Neural crest cell (in vitro differentiated cells): ENCODE measurements around the gene PIP4K2A. TPM values are rescaled to one million over a fixed set of nuclear protein-coding genes. Genes with fewer than 3 reads are reported as not detected.

ENCODE experiments used
- DNase-seq: peaks from one replicate; pipeline ENCODE4 v3.0.0; 2021; ENCODE audit warnings: low read depth, mixed read lengths, low spot score
- H3K27ac Mint-ChIP-seq: one replicate; pipeline ENCODE4 v1.8.0; 2021; ENCODE audit warnings: mild to moderate bottlenecking, mixed read lengths; ENCODE audit not compliant: unreplicated experiment
- H3K27me3 Mint-ChIP-seq: 2 replicates; pipeline ENCODE4 v1.8.0; 2021; ENCODE audit warnings: low read depth, mild to moderate bottlenecking, mixed read lengths
- H3K36me3 Mint-ChIP-seq: 2 replicates; pipeline ENCODE4 v1.8.0; 2021; ENCODE audit warnings: low read depth, mild to moderate bottlenecking, mixed read lengths
- H3K4me1 Mint-ChIP-seq: 2 replicates; pipeline ENCODE4 v1.8.0; 2021; ENCODE audit warnings: mixed read lengths
- H3K4me3 Mint-ChIP-seq: one replicate; pipeline ENCODE4 v1.8.0; 2021; ENCODE audit warnings: mild to moderate bottlenecking, mixed read lengths
- H3K9me3 Mint-ChIP-seq: 2 replicates; pipeline ENCODE4 v1.8.0; 2021; ENCODE audit warnings: mixed read lengths
- CTCF ChIP-seq: fragments of 200-600 bp; sonication (generic); conservative IDR thresholded peaks from 2 replicates; pipeline ENCODE4 v1.5.0; 2021; ENCODE audit warnings: antibody characterized with exemption, mild to moderate bottlenecking
- total RNA-seq: library from RNA; stranded (reverse); gene quantifications from 2 replicates; pipeline ENCODE4 v1.2.1, GENCODE V29; 2021

The PIP4K2A gene
- total RNA-seq, 1 donor from 2014 or later, result 28.7 TPM

- no peak for TF ChIP-seq CTCF
- no peak overlapping the region for H3K27ac Mint-ChIP-seq
- DNase-seq, result no peak
- peaks cover 6% of the 10 kb centered on the region for H3K27me3 Mint-ChIP-seq
- no peaks in the 10 kb centered on the region for H3K9me3 Mint-ChIP-seq
- no peak overlapping the region for H3K4me3 Mint-ChIP-seq
- no peaks in the 10 kb centered on the region for H3K36me3 Mint-ChIP-seq
- H3K4me1 Mint-ChIP-seq, result no peaks in the 10 kb centered on the region
These were observed 10.4 kb upstream of the PIP4K2A start for GRCh38 chr10:22724773-22725172.

DNA sequence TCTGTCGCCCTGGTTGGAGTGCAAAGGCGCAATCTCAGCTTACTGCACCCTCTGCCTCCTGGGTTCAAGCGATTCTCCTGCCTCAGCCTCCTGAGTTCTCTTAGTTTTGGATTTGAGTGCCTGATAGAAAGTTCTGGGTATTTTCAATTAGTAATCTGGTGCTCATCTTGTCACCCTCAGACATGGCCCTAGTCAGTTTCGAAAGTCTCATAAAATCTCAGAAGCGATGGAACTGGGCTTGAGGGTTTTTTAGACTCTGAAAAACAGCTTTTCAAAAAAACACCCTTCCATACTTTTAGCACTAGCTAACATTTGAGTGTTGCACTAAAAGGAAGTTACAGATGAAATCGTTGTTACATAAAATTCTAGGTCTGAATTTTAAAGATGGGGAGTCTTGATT lies 9.4 kb upstream of the PIP4K2A start:
- no peak for DNase-seq
- Mint-ChIP-seq H3K4me3 (no peak overlapping the region), H3K9me3 (no peaks in the 10 kb centered on the region), H3K36me3 (no peaks in the 10 kb centered on the region), H3K27me3 (peaks cover 6% of the 10 kb centered on the region), H3K4me1 (no peaks in the 10 kb centered on the region), H3K27ac (no peak overlapping the region)
- no peak for TF ChIP-seq CTCF

DNA sequence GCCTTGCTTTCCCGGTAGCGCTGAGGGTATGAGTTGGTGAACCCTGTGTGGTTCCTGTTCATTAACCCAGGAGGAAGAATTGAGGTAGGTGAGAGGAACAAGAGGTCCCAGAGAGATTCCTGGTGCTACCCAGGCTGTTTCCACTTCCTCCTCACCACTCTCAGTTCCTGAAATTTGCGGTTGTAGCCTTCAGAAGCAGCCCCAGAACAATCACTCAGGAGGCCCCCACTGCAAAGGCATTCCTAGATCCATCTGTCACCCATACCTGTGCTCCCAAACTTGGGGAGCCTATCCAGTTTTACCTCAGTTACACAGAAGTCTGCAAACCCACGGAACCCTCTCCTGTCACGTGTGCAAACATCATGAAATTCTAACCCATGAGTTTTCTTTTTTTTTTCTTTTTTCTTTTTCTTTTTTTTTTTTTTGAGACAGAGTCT lies 9.0 kb upstream of the PIP4K2A start:
- no peaks in the 10 kb centered on the region for H3K36me3 Mint-ChIP-seq
- H3K4me3 Mint-ChIP-seq, result no peak overlapping the region
- H3K27me3 Mint-ChIP-seq, result peaks cover 6% of the 10 kb centered on the region
- H3K27ac Mint-ChIP-seq, result no peak overlapping the region
- no peak for TF ChIP-seq CTCF
- no peaks in the 10 kb centered on the region for H3K4me1 Mint-ChIP-seq
- no peaks in the 10 kb centered on the region for H3K9me3 Mint-ChIP-seq
- no peak for DNase-seq

- H3K27me3 Mint-ChIP-seq, result peaks cover 6% of the 10 kb centered on the region
- H3K9me3 Mint-ChIP-seq, result no peaks in the 10 kb centered on the region
- H3K4me3 Mint-ChIP-seq, result no peak overlapping the region
- no peak for DNase-seq
- H3K4me1 Mint-ChIP-seq, result no peaks in the 10 kb centered on the region
- H3K36me3 Mint-ChIP-seq, result no peaks in the 10 kb centered on the region
- H3K27ac Mint-ChIP-seq, result no peak overlapping the region
- TF ChIP-seq CTCF, result no peak
These were observed 8.3 kb upstream of the PIP4K2A start for GRCh38 chr10:22722626-22723169.

DNA sequence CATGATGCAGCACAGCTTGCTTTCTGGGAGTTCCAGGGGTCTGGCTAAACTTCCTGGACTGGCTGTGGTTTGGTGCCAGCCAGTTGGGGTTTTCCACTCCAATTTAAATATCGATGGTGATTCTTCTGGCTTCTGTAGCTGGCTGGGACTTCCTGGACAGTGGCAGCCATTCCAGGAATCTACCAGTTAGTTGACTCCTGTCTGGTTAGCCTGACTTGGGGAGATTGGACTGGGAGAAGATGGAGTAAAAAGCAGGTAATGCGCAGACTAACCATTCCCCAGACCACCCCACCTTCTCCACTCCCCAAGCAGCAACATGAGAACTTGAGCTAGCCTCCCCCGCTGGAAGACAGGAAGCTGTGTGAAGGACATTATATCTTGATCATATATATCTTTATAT lies 6.3 kb upstream of the PIP4K2A start:
- Mint-ChIP-seq H3K4me1 (no peaks in the 10 kb centered on the region), H3K27me3 (peaks cover 2% of the 10 kb centered on the region), H3K9me3 (no peaks in the 10 kb centered on the region), H3K36me3 (no peaks in the 10 kb centered on the region), H3K27ac (no peak overlapping the region), H3K4me3 (no peak overlapping the region)
- no peak for DNase-seq
- TF ChIP-seq CTCF, result no peak
